GM19193 (cell line): Measurements from ENCODE around the gene COL1A2.

Experiments
- POLR2A ChIP-seq: IDR thresholded peaks from 4 replicates; pipeline ENCODE4 v1.6.1; 2011; ENCODE audit not compliant: insufficient read depth, insufficient read length; ENCODE audit errors: extremely low read depth

COL1A2 gene

GRCh38 chr7:94476251-94476840 is 81.7 kb downstream of the COL1A2 start:
- no peak for TF ChIP-seq POLR2A

- TF ChIP-seq POLR2A, result no peak
Observed at GRCh38 chr7:94477878-94478277, 83.2 kb downstream of the COL1A2 start.

- no peak for TF ChIP-seq POLR2A
Observed at GRCh38 chr7:94478648-94479214, 84.0 kb downstream of the COL1A2 start.
